Embryonic facial prominence (tissue), 1 donor: ENCODE measurements around the gene RPL31.
"Not testable (repeated sequence)": the region's sequence is repeated elsewhere in the genome, so short reads cannot be mapped to it uniquely, and the experiment has no call there.

Experiments used
- DNase-seq: peaks from one replicate; pipeline ENCODE4 v3.0.0-alpha.2; 2016; ENCODE audit errors: extremely low spot score

The RPL31 gene

GRCh38 chr2:101026253-101026701, 24.2 kb downstream of the RPL31 start:
- no peak for DNase-seq

GRCh38 chr2:101026923-101027469, 24.9 kb downstream of the RPL31 start:
- no peak for DNase-seq

GRCh38 chr2:101027852-101028251, 25.8 kb downstream of the RPL31 start:
- DNase-seq, result no peak

- no peak for DNase-seq
Observed at GRCh38 chr2:101030866-101031554, 28.9 kb downstream of the RPL31 start.

- no peak for DNase-seq
Observed at GRCh38 chr2:101032084-101032776, 30.1 kb downstream of the RPL31 start.

GRCh38 chr2:101036562-101036961, 34.5 kb downstream of the RPL31 start:
- no peak for DNase-seq

- DNase-seq, result no peak
Observed at GRCh38 chr2:101037161-101037755, 35.2 kb downstream of the RPL31 start.

- no peak for DNase-seq
Observed at GRCh38 chr2:101038455-101039255, 36.6 kb downstream of the RPL31 start.

GRCh38 chr2:101040072-101040471, 38.0 kb downstream of the RPL31 start:
- no peak for DNase-seq

GRCh38 chr2:101040761-101041160, 38.7 kb downstream of the RPL31 start:
- DNase-seq, result no peak

- DNase-seq, result no peak
Observed at GRCh38 chr2:101041413-101041812, 39.3 kb downstream of the RPL31 start.

- DNase-seq, result no peak
Observed at GRCh38 chr2:101045330-101045729, 43.2 kb downstream of the RPL31 start.

GRCh38 chr2:101047075-101047766, 45.1 kb downstream of the RPL31 start:
- no peak for DNase-seq

- DNase-seq, result no peak
Observed at GRCh38 chr2:101047774-101048173, 45.7 kb downstream of the RPL31 start.

GRCh38 chr2:101048756-101049155, 46.7 kb downstream of the RPL31 start:
- no peak for DNase-seq

- DNase-seq, result not testable (repeated sequence)
Observed at GRCh38 chr2:101050886-101051285, 48.8 kb downstream of the RPL31 start.

- DNase-seq, result no peak
Observed at GRCh38 chr2:101052147-101052546, 50.1 kb downstream of the RPL31 start.

- DNase-seq, result no peak
Observed at GRCh38 chr2:101053117-101053516, 51.0 kb downstream of the RPL31 start.
